ENCODE data around the gene P2RX6. TPM values are rescaled to one million over a fixed set of nuclear protein-coding genes. Genes with fewer than 3 reads are reported as not detected.

P2RX6 gene
- total and polyA plus RNA-seq, 2 of the 4 experiments (the other 2 are of a cell fraction): 0.90 to 1.6 TPM

- no peak overlapping the region for H3K4ac ChIP-seq (ENCODE audit: low read depth, low read length)
- no peak overlapping the region; the same call in 1 of the 2 replicates for H3K56ac ChIP-seq (ENCODE audit: extremely low read depth, insufficient read depth, low read length)
- H3K4me3 ChIP-seq (ENCODE audit: insufficient read depth, low read depth, low read length): no peak overlapping the region
- no peak overlapping the region for H4K5ac ChIP-seq (ENCODE audit: low read depth, low read length)
- TF ChIP-seq RAD21 (IDR thresholded peaks at IDR 0.05; ENCODE audit: low read length): no peak
- no peaks in the 10 kb centered on the region for H3K79me1 ChIP-seq (ENCODE audit: low read depth in 1 of 2, low read length in 2 of 2)
- no peak overlapping the region for H2BK20ac ChIP-seq (ENCODE audit: low read depth, low read length)
- 59% methylated on average over 5 of the region's 9 CpGs; no CpG with 5 or more reads in 1 of the 2 experiments for WGBS, 2 experiments (ENCODE audit: extremely low coverage in 2 of 2, insufficient read length in 1 of 2)
- CTCF ChIA-PET: no interaction called here
- H3K27me3 ChIP-seq (ENCODE audit: control insufficient read depth, insufficient read depth, low read length): peaks cover 18% of the 10 kb centered on the region
- no peak overlapping the region for H4K91ac ChIP-seq (ENCODE audit: insufficient read depth, low read depth, low read length)
- no peak overlapping the region for H3K9ac ChIP-seq (ENCODE audit: low read depth, low read length)
- no peak overlapping the region for H2BK5ac ChIP-seq (ENCODE audit: low read depth, low read length, poor library complexity, severe bottlenecking)
- H2AK5ac ChIP-seq (ENCODE audit: low read depth, low read length): no peak overlapping the region
- H3K4me1 ChIP-seq (ENCODE audit: control insufficient read depth, insufficient read depth, low read length): peaks cover 6% of the 10 kb centered on the region
- DNase-seq: no peak
- H4K8ac ChIP-seq (ENCODE audit: low read depth in 2 of 2, low read length in 2 of 2): no peak overlapping the region
- H3K9me3 ChIP-seq (ENCODE audit: control insufficient read depth, insufficient read depth, low read length): no peaks in the 10 kb centered on the region
- H3K36me3 ChIP-seq (ENCODE audit: control insufficient read depth, insufficient read depth, low read length): no peaks in the 10 kb centered on the region
- H3K23ac ChIP-seq (ENCODE audit: low read depth, low read length): no peak overlapping the region
- no peak for ATAC-seq (ENCODE audit: low read depth)
- H2AFZ ChIP-seq (replicated peaks; ENCODE audit: low read length, poor library complexity): no peak overlapping the region
- no peaks in the 10 kb centered on the region for H3K9me1 ChIP-seq (ENCODE audit: insufficient read depth, low read length)
- POLR2A ChIA-PET (ENCODE audit: unreplicated experiment): no interaction called here
- H3K4me2 ChIP-seq (ENCODE audit: low read depth, low read length): no peak overlapping the region
- intact Hi-C loops (cut with micrococcal nuclease): no loop called here
- H3K18ac ChIP-seq (ENCODE audit: low read depth, low read length): no peak overlapping the region
- H3K27ac ChIP-seq (ENCODE audit: insufficient read depth, low read length): no peak overlapping the region
- no peaks in the 10 kb centered on the region for H4K20me1 ChIP-seq (ENCODE audit: insufficient read depth, low read length)
- in situ Hi-C loops (cut with MboI; ENCODE audit: low sequenced_read_pairs): no loop called here
- dilution Hi-C loops (cut with HindIII; ENCODE audit: low sequenced_read_pairs, unreplicated experiment): no loop called here
- no peak overlapping the region for H2AK9ac ChIP-seq (replicated peaks; ENCODE audit: low read depth, low read length, poor library complexity)
- no peak overlapping the region for H2BK120ac ChIP-seq (ENCODE audit: low read depth, low read length)
- no peak overlapping the region for H3K14ac ChIP-seq (replicated peaks; ENCODE audit: low read depth, low read length)
- BruUV-seq (replicated peaks): no TSS peak
- no peak overlapping the region for H2BK15ac ChIP-seq (ENCODE audit: low read depth, low read length)
Measured at GRCh38 chr22:21051145-21051830, 36.3 kb downstream of the P2RX6 start.
